Caco-2 (cell line): Measurements from ENCODE around the gene OSCP1. TPM values are rescaled to one million over a fixed set of nuclear protein-coding genes. Genes with fewer than 3 reads are reported as not detected.

Experiments
- BruUV-seq: library from RNA; stranded (reverse); fragments of 400-500 nt; replicated peaks from 2 replicates; lab custom pipeline; 2021; lab: Mats Ljungman, UMichigan
- CTCF ChIA-PET: fragments of 300-600 bp; sonication (Branson Sonifier 250); formaldehyde crosslinking; loops from one replicate; lab custom pipeline; 2022; ENCODE audit warnings: antibody characterized with exemption; lab: Charles Lee
- POLR2A ChIA-PET: fragments of 300-600 bp; sonication (Branson Sonifier 250); formaldehyde crosslinking; loops from one replicate; lab custom pipeline; 2022; ENCODE audit warnings: antibody characterized with exemption; lab: Charles Lee
- DNase-seq, 2 experiments: peaks; one replicate each; pipeline versions ENCODE4 v3.0.0 to v3.0.0-alpha.2; 2020 to 2022
- H3K27me3 ChIP-seq: replicated peaks from 2 replicates; pipeline ENCODE4 v1.6.0; 2011; ENCODE audit warnings: low read length; ENCODE audit not compliant: control insufficient read depth, insufficient read depth
- H3K36me3 ChIP-seq: 2 replicates; pipeline ENCODE4 v1.5.1; 2011; ENCODE audit warnings: low read length; ENCODE audit not compliant: control insufficient read depth, insufficient read depth
- H3K4me1 ChIP-seq: fragments of 250-450 bp; sonication (Bioruptor Pico); 2 replicates; pipeline ENCODE4 v1.5.1; 2020; ENCODE audit warnings: mild to moderate bottlenecking
- H3K4me3 ChIP-seq: 2 replicates; pipeline ENCODE4 v1.5.1; 2011; ENCODE audit warnings: low read depth, mild to moderate bottlenecking, control low read depth, low read length
- H3K9me3 ChIP-seq: fragments of 250-450 bp; sonication (Bioruptor Pico); 2 replicates; pipeline ENCODE4 v1.5.1; 2020; ENCODE audit warnings: mild to moderate bottlenecking, moderate library complexity
- H3K27ac Mint-ChIP-seq: one replicate; pipeline ENCODE4 v1.8.0; 2022; ENCODE audit warnings: mixed read lengths; ENCODE audit not compliant: unreplicated experiment
- H3K27me3 Mint-ChIP-seq: one replicate; pipeline ENCODE4 v1.8.0; 2022; ENCODE audit warnings: mixed read lengths; ENCODE audit not compliant: insufficient read depth, unreplicated experiment
- H3K36me3 Mint-ChIP-seq: one replicate; pipeline ENCODE4 v1.8.0; 2022; ENCODE audit warnings: mild to moderate bottlenecking, mixed read lengths; ENCODE audit not compliant: insufficient read depth, unreplicated experiment
- H3K4me1 Mint-ChIP-seq: one replicate; pipeline ENCODE4 v1.8.0; 2022; ENCODE audit warnings: low read depth, mixed read lengths; ENCODE audit not compliant: unreplicated experiment
- H3K4me3 Mint-ChIP-seq: one replicate; pipeline ENCODE4 v1.8.0; 2022; ENCODE audit warnings: mild to moderate bottlenecking, moderate library complexity, mixed read lengths; ENCODE audit not compliant: unreplicated experiment
- H3K9me3 Mint-ChIP-seq: one replicate; pipeline ENCODE4 v1.8.0; 2022; ENCODE audit warnings: mixed read lengths; ENCODE audit not compliant: unreplicated experiment
- CTCF ChIP-seq, 2 experiments: fragments of 200-600 bp in 1 of 2; IDR thresholded peaks; 1 replicate in 1 of 2; 2 replicates in 1 of 2; pipeline versions ENCODE4 v1.5.1 to v1.8.0; 2011 to 2022; ENCODE audit warnings: antibody characterized with exemption in 1 of 2, control low read depth in 1 of 2, inconsistent platforms in 1 of 2, low read depth in 1 of 2, low read length in 1 of 2, mild to moderate bottlenecking in 1 of 2, moderate library complexity in 1 of 2; ENCODE audit not compliant: insufficient read depth in 1 of 2, severe bottlenecking in 1 of 2, unreplicated experiment in 1 of 2
- intact Hi-C: fragments of 100-400 bp; cut with micrococcal nuclease; formaldehyde crosslinking; loops from one replicate; pipeline ENCODE4 v1.10.0; 2022; ENCODE audit not compliant: unreplicated experiment
- total RNA-seq: library from RNA; stranded (reverse); gene quantifications from 2 replicates; pipeline ENCODE4 v1.2.3, GENCODE V29; 2022

Gene OSCP1
- total RNA-seq, 1 experiment from 2014 or later, result 0.91 TPM

GRCh38 chr1:36387141-36387949 lies 62.9 kb downstream of the OSCP1 start:
- H3K36me3 ChIP-seq, result no peaks in the 10 kb centered on the region; the same call in 1 of the 2 replicates
- ChIA-PET POLR2A (interaction anchor here (0.8 to 1.7 kb wide), 7 partner anchors 10 to 164 kb away, joined by 3 to 26 read pairs (median 5); partner anchors contain the start of genes LSM10, MRPS15, OSCP1 and SH3D21), CTCF (no interaction called here)
- DNase-seq, result no peak
- H3K9me3 ChIP-seq, result no peaks in the 10 kb centered on the region
- peak overlapping the region; percentile 35 for H3K4me3 ChIP-seq
- Mint-ChIP-seq H3K4me1 (peaks cover 26% of the 10 kb centered on the region), H3K27ac (peak overlapping the region; percentile 100), H3K9me3 (no peaks in the 10 kb centered on the region), H3K4me3 (peak overlapping the region; percentile 79), H3K36me3 (peaks cover 24% of the 10 kb centered on the region), H3K27me3 (no peaks in the 10 kb centered on the region)
- TF ChIP-seq CTCF (IDR thresholded peaks at IDR 0.05; ENCODE audit: insufficient read depth in 1 of 2, low read depth in 1 of 2, low read length in 1 of 2, severe bottlenecking in 1 of 2, unreplicated experiment in 1 of 2), result no peak
- BruUV-seq, result no TSS peak
- peaks cover 16% of the 10 kb centered on the region; the same call in 1 of the 2 replicates for H3K4me1 ChIP-seq
- intact Hi-C loops, result loop anchor here (5.0 to 10.0 kb wide), 2 partner anchors 35 to 163 kb away; partner anchors contain the start of gene THRAP3
- H3K27me3 ChIP-seq, result no peaks in the 10 kb centered on the region

GRCh38 chr1:36386265-36387140 lies 63.7 kb downstream of the OSCP1 start:
- ChIA-PET CTCF (no interaction called here), POLR2A (interaction anchor here (0.6 to 2.1 kb wide), 12 partner anchors 9 to 520 kb away, joined by 3 to 26 read pairs (median 5); partner anchors contain the start of genes LSM10, MRPS15, OSCP1 and SH3D21)
- peaks cover 26% of the 10 kb centered on the region for H3K4me1 Mint-ChIP-seq
- peak overlapping the region; percentile 79 for H3K4me3 Mint-ChIP-seq
- H3K36me3 Mint-ChIP-seq, result peaks cover 22% of the 10 kb centered on the region
- peak; percentile 88 to 94 for DNase-seq
- H3K9me3 Mint-ChIP-seq, result no peaks in the 10 kb centered on the region
- peak overlapping the region; percentile 100 for H3K27ac Mint-ChIP-seq
- Histone ChIP-seq H3K27me3 (no peaks in the 10 kb centered on the region), H3K4me1 (peaks cover 16% of the 10 kb centered on the region; the same call in 1 of the 2 replicates), H3K9me3 (no peaks in the 10 kb centered on the region), H3K4me3 (peak overlapping the region; percentile 35), H3K36me3 (no peaks in the 10 kb centered on the region; the same call in 1 of the 2 replicates)
- BruUV-seq, result TSS peak; percentile 86
- intact Hi-C loops, result loop anchor here (1.0 to 10.0 kb wide), 3 partner anchors 11 to 162 kb away; partner anchors contain the start of genes LSM10 and THRAP3
- no peak for TF ChIP-seq CTCF (IDR thresholded peaks at IDR 0.05; ENCODE audit: insufficient read depth in 1 of 2, low read depth in 1 of 2, low read length in 1 of 2, severe bottlenecking in 1 of 2, unreplicated experiment in 1 of 2)
- no peaks in the 10 kb centered on the region for H3K27me3 Mint-ChIP-seq
